Stimulated activated CD8-positive, alpha-beta memory T cell treated with anti-CD3 and anti-CD28 coated beads, Interleukin-2, amount 100 ng/mL, for 1 hour (primary cell): ENCODE results near the gene PIP4K2A.

Experiments used
- DNase-seq, 2 donors: peaks; one replicate each; pipeline ENCODE4 v3.0.0-alpha.2; 2020; ENCODE audit warnings: low read depth in 2 of 2

Gene PIP4K2A

GRCh38 chr10:22666287-22667092, 47.9 kb downstream of the PIP4K2A start:
- peak in 1 of 2 donors; percentile 34 for DNase-seq

- no peak for DNase-seq
Observed at GRCh38 chr10:22665329-22665728, 49.0 kb downstream of the PIP4K2A start.

- DNase-seq: no peak
Observed at GRCh38 chr10:22662733-22663330, 51.5 kb downstream of the PIP4K2A start.

GRCh38 chr10:22659866-22660265, 54.5 kb downstream of the PIP4K2A start:
- no peak for DNase-seq

- DNase-seq: no peak
Observed at GRCh38 chr10:22658745-22659410, 55.5 kb downstream of the PIP4K2A start.

- no peak for DNase-seq
Observed at GRCh38 chr10:22657566-22658225, 56.7 kb downstream of the PIP4K2A start.

GRCh38 chr10:22657024-22657423, 57.4 kb downstream of the PIP4K2A start:
- DNase-seq: no peak

GRCh38 chr10:22656036-22656435, 58.3 kb downstream of the PIP4K2A start:
- no peak for DNase-seq

- DNase-seq: no peak
Observed at GRCh38 chr10:22655312-22655981, 58.9 kb downstream of the PIP4K2A start.

GRCh38 chr10:22652988-22653481, 61.3 kb downstream of the PIP4K2A start:
- DNase-seq: no peak

- DNase-seq: no peak
Observed at GRCh38 chr10:22651276-22651980, 63.0 kb downstream of the PIP4K2A start.

- DNase-seq: no peak
Observed at GRCh38 chr10:22649994-22650393, 64.4 kb downstream of the PIP4K2A start.

- DNase-seq: no peak
Observed at GRCh38 chr10:22649390-22649841, 65.0 kb downstream of the PIP4K2A start.

- DNase-seq: no peak
Observed at GRCh38 chr10:22648547-22648961, 65.8 kb downstream of the PIP4K2A start.

GRCh38 chr10:22647244-22647643, 67.1 kb downstream of the PIP4K2A start:
- no peak for DNase-seq

GRCh38 chr10:22646388-22646853, 68.0 kb downstream of the PIP4K2A start:
- no peak for DNase-seq

GRCh38 chr10:22644222-22644621, 70.2 kb downstream of the PIP4K2A start:
- DNase-seq: no peak

- DNase-seq: no peak
Observed at GRCh38 chr10:22643775-22644174, 70.6 kb downstream of the PIP4K2A start.

- no peak for DNase-seq
Observed at GRCh38 chr10:22643116-22643515, 71.3 kb downstream of the PIP4K2A start.

- DNase-seq: no peak
Observed at GRCh38 chr10:22641743-22642142, 72.6 kb downstream of the PIP4K2A start.

- no peak for DNase-seq
Observed at GRCh38 chr10:22640359-22640758, 74.0 kb downstream of the PIP4K2A start.
